CD14-positive monocyte (primary cell): ENCODE data around the gene WNT7A. TPM values are rescaled to one million over a fixed set of nuclear protein-coding genes. Genes with fewer than 3 reads are reported as not detected.

ENCODE experiments used
- DNase-seq, 3 donors: peaks; one replicate each; pipeline ENCODE4 v3.0.0-alpha.2; 2011 to 2022
- H2AFZ ChIP-seq: 2 replicates; pipeline ENCODE4 v1.6.0; 2012; ENCODE audit warnings: mild to moderate bottlenecking, low read depth, low read length, inconsistent platforms; ENCODE audit not compliant: insufficient read depth, poor library complexity, severe bottlenecking
- H3K27ac ChIP-seq, 2 donors: 1 replicate in 1 of 2; 2 replicates in 1 of 2; pipeline ENCODE4 v1.5.1; 2012 to 2013; ENCODE audit warnings: low read length in 2 of 2, control low read depth in 1 of 2, inconsistent platforms in 1 of 2, low read depth in 1 of 2, mild to moderate bottlenecking in 1 of 2
- H3K27me3 ChIP-seq, 2 donors: one replicate each; pipeline versions ENCODE4 v1.6.0 to v1.6.1; 2011 to 2013; ENCODE audit warnings: low read length in 2 of 2; ENCODE audit not compliant: control insufficient read depth in 2 of 2, insufficient read depth in 2 of 2
- H3K36me3 ChIP-seq, 2 donors: replicated peaks in 1 of 2; 1 replicate in 1 of 2; 2 replicates in 1 of 2; pipeline versions ENCODE4 v1.5.1 to v1.6.1; 2012 to 2013; ENCODE audit warnings: low read length in 2 of 2, control low read depth in 1 of 2, inconsistent platforms in 1 of 2, mild to moderate bottlenecking in 1 of 2; ENCODE audit not compliant: insufficient read depth in 2 of 2, control insufficient read depth in 1 of 2
- H3K4me1 ChIP-seq, 2 donors: 1 replicate in 1 of 2; 2 replicates in 1 of 2; pipeline versions ENCODE4 v1.5.1 to v1.6.1; 2012 to 2013; ENCODE audit warnings: low read length in 2 of 2, control low read depth in 1 of 2, inconsistent platforms in 1 of 2, mild to moderate bottlenecking in 1 of 2, moderate library complexity in 1 of 2; ENCODE audit not compliant: insufficient read depth in 2 of 2, control insufficient read depth in 1 of 2
- H3K4me2 ChIP-seq: replicated peaks from 2 replicates; pipeline ENCODE3; 2012; ENCODE audit warnings: low read length, moderate library complexity, mild to moderate bottlenecking; ENCODE audit not compliant: poor library complexity, severe bottlenecking; ENCODE audit errors: extremely low read depth
- H3K4me3 ChIP-seq, 3 experiments: fragments of 200-600 bp in 1 of 3; sonication (generic) in 1 of 3; replicated peaks in 1 of 3; 1 replicate in 2 of 3; 2 replicates in 1 of 3; pipeline ENCODE4 v1.5.1; 2011 to 2013; ENCODE audit warnings: low read length in 3 of 3, mild to moderate bottlenecking in 3 of 3, control low read depth in 2 of 3, low read depth in 2 of 3, inconsistent platforms in 1 of 3, moderate library complexity in 1 of 3
- H3K79me2 ChIP-seq: 2 replicates; pipeline ENCODE4 v1.6.0; 2012; ENCODE audit warnings: mild to moderate bottlenecking, control low read depth, inconsistent platforms, low read length, moderate library complexity; ENCODE audit not compliant: insufficient read depth
- H3K9ac ChIP-seq: 2 replicates; pipeline ENCODE4 v1.6.0; 2017; ENCODE audit warnings: low read length, mild to moderate bottlenecking; ENCODE audit not compliant: insufficient read depth, poor library complexity, severe bottlenecking
- H3K9me3 ChIP-seq, 2 donors: replicated peaks in 1 of 2; 1 replicate in 1 of 2; 2 replicates in 1 of 2; pipeline versions ENCODE4 v1.5.1 to v1.6.1; 2012 to 2013; ENCODE audit warnings: low read length in 2 of 2, control low read depth in 1 of 2; ENCODE audit not compliant: control insufficient read depth in 1 of 2, insufficient read depth in 1 of 2
- H4K20me1 ChIP-seq: 2 replicates; pipeline ENCODE4 v1.6.0; 2012; ENCODE audit warnings: mild to moderate bottlenecking, low read length, control low read depth, moderate library complexity; ENCODE audit not compliant: insufficient read depth
- H3K27ac Mint-ChIP-seq, 7 donors: one replicate each; pipeline ENCODE4 v1.8.0; 2020; ENCODE audit warnings: mild to moderate bottlenecking in 7 of 7, mixed read lengths in 7 of 7, moderate library complexity in 6 of 7, inconsistent platforms in 2 of 7
- H3K27me3 Mint-ChIP-seq, 3 donors: one replicate each; pipeline ENCODE4 v1.8.0; 2021 to 2022; ENCODE audit warnings: low read depth in 3 of 3, mild to moderate bottlenecking in 3 of 3, mixed read lengths in 3 of 3, moderate library complexity in 3 of 3, inconsistent platforms in 1 of 3
- H3K36me3 Mint-ChIP-seq, 2 donors: one replicate each; pipeline ENCODE4 v1.8.0; 2020; ENCODE audit warnings: mixed read lengths in 2 of 2, inconsistent platforms in 1 of 2, mild to moderate bottlenecking in 1 of 2
- H3K4me1 Mint-ChIP-seq: one replicate; pipeline ENCODE4 v1.8.0; 2020; ENCODE audit warnings: mild to moderate bottlenecking, mixed read lengths
- H3K4me3 Mint-ChIP-seq, 2 donors: one replicate each; pipeline ENCODE4 v1.8.0; 2020; ENCODE audit warnings: mild to moderate bottlenecking in 2 of 2, mixed read lengths in 2 of 2, moderate library complexity in 1 of 2
- H3K9me3 Mint-ChIP-seq, 7 donors: one replicate each; pipeline ENCODE4 v1.8.0; 2020 to 2022; ENCODE audit warnings: mixed read lengths in 7 of 7, mild to moderate bottlenecking in 6 of 7, moderate library complexity in 6 of 7, inconsistent platforms in 2 of 7
- CTCF ChIP-seq: fragments of 200-600 bp; IDR thresholded peaks from one replicate; pipeline ENCODE4 v1.8.0; 2022; ENCODE audit warnings: antibody characterized with exemption, mild to moderate bottlenecking
- WGBS: methylation state at CpG from one replicate; pipeline ENCODE4 v1.1.5; 2013; ENCODE audit warnings: missing lambda C conversion rate; ENCODE audit not compliant: insufficient coverage; 5-methylcytosine and 5-hydroxymethylcytosine counted together
- intact Hi-C, 2 donors: fragments of 100-400 bp; cut with micrococcal nuclease; formaldehyde crosslinking; loops; one replicate each; pipeline versions ENCODE4 v1.15.0 to v1.15.1; 2023
- polyA plus RNA-seq, 3 donors: library from polyadenylated mRNA; depleted of rRNA in 1 of 3; unstranded in 2 of 3; stranded (reverse) in 1 of 3; fragments of 300-500 nt in 2 of 3; fragments of >200 nt in 1 of 3; fragmentation: Illumina TruSeq in 2 of 3; gene quantifications; 1 replicate in 2 of 3; 2 replicates in 1 of 3; pipeline ENCODE4 v1.2.3, GENCODE V29; 2012 to 2021

Gene WNT7A
- polyA plus RNA-seq, 3 donors, result not detected

DNA sequence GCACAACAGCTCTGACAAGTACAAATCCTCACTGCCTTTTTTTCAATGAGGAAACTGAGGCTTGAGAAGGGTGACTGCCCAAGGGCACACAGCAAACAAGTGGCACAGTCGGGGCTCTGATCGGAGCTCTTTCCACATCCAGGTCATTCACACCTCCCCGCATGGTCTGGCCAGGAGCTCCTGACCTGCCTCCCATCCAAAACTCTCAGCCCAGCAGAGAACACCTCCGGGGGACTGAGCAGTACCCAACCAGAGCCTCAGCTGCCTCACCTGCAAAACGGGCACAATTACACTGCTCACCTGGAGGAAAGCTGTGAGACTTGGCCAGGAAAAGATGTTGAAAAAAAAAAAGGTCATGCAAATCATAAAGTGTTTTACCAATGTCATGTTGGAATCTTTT, 36.5 kb downstream of the WNT7A start:
- Mint-ChIP-seq H3K4me3 (no peak overlapping the region), H3K36me3 (no peaks in the 10 kb centered on the region), H3K27ac (no peak overlapping the region), H3K4me1 (no peaks in the 10 kb centered on the region), H3K27me3 (peaks cover 0 to 2% (median 0%) of the 10 kb centered on the region in 3 donors), H3K9me3 (no peaks in the 10 kb centered on the region)
- H3K27ac ChIP-seq, result no peak overlapping the region
- no peaks in the 10 kb centered on the region for H3K4me1 ChIP-seq
- TF ChIP-seq CTCF, result no peak
- WGBS, result 100% methylated on average over 4 of the region's 5 CpGs
- H3K79me2 ChIP-seq, result no peaks in the 10 kb centered on the region
- H3K36me3 ChIP-seq, result no peaks in the 10 kb centered on the region
- H3K4me3 ChIP-seq, result no peak overlapping the region
- H3K4me2 ChIP-seq, result no peak overlapping the region
- no peak overlapping the region for H2AFZ ChIP-seq
- no peaks in the 10 kb centered on the region for H3K27me3 ChIP-seq
- no peak overlapping the region for H3K9ac ChIP-seq
- DNase-seq, result no peak
- no peaks in the 10 kb centered on the region for H3K9me3 ChIP-seq
- intact Hi-C loops, result no loop called here
- no peaks in the 10 kb centered on the region for H4K20me1 ChIP-seq

DNA sequence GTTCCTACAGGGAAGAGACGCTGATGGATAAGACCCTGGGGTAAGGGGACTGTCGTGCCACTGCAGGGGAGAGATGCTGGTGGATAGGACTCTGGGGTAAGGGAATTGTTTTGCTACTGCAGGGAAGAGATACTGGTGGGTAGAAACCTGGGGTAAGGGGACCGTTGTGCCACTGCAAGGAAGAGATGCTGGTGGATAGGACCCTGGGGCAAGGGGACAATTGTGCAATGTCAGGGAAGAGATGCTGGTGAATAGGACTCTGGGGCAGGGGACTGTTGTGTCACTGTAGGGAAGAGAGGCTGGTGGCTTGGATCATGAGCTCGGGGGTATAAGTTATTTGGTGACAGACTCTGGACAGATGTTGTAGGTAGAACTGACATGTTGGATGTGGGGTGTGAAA, 37.6 kb downstream of the WNT7A start:
- no peak for TF ChIP-seq CTCF
- Histone ChIP-seq H3K9me3 (no peaks in the 10 kb centered on the region), H3K36me3 (no peaks in the 10 kb centered on the region), H3K4me2 (no peak overlapping the region), H4K20me1 (no peaks in the 10 kb centered on the region), H3K4me3 (no peak overlapping the region), H3K9ac (no peak overlapping the region), H3K27me3 (no peaks in the 10 kb centered on the region), H3K4me1 (no peaks in the 10 kb centered on the region), H2AFZ (no peak overlapping the region), H3K79me2 (no peaks in the 10 kb centered on the region), H3K27ac (no peak overlapping the region)
- Mint-ChIP-seq H3K27ac (no peak overlapping the region), H3K9me3 (no peaks in the 10 kb centered on the region), H3K4me3 (no peak overlapping the region), H3K27me3 (peaks cover 0 to 2% (median 0%) of the 10 kb centered on the region in 3 donors), H3K4me1 (no peaks in the 10 kb centered on the region), H3K36me3 (no peaks in the 10 kb centered on the region)
- WGBS, result 88% methylated on average over 4 of the region's 4 CpGs
- DNase-seq, result no peak
- intact Hi-C loops, result no loop called here
